HL-60 (cell line): ENCODE data around the gene PRDM16.

Experiments
- DNase-seq, 2 experiments: peaks; one replicate each; pipeline ENCODE4 v3.0.0-alpha.2; 2010 to 2020; ENCODE audit warnings: low read depth in 1 of 2, low spot score in 1 of 2
- H3K27ac ChIP-seq: fragments of 250-450 bp; sonication (Bioruptor Pico); replicated peaks from 2 replicates; pipeline ENCODE4 v1.5.1; 2020; ENCODE audit warnings: mild to moderate bottlenecking, moderate library complexity
- H3K27me3 ChIP-seq: fragments of 250-450 bp; sonication (Bioruptor Pico); 2 replicates; pipeline ENCODE4 v1.5.1; 2021; ENCODE audit warnings: mild to moderate bottlenecking, moderate library complexity; ENCODE audit not compliant: insufficient read depth, poor library complexity, severe bottlenecking
- H3K4me3 ChIP-seq: replicated peaks from 2 replicates; pipeline ENCODE4 v1.5.1; 2011; ENCODE audit warnings: mild to moderate bottlenecking, control low read depth, low read length; ENCODE audit not compliant: insufficient read depth
- GABPA ChIP-seq: IDR thresholded peaks from 2 replicates; pipeline ENCODE4 v1.6.1; 2012; ENCODE audit warnings: low read depth
- POLR2AphosphoS5 ChIP-seq: IDR thresholded peaks from 2 replicates; pipeline ENCODE4 v1.6.1; 2012; ENCODE audit warnings: low read depth
- SPI1 ChIP-seq: IDR thresholded peaks from 2 replicates; pipeline ENCODE4 v1.6.1; 2012; ENCODE audit warnings: low read depth, mild to moderate bottlenecking, borderline replicate concordance
- TF ChIP-seq, protein P1 (sequence below): IDR thresholded peaks from one replicate; pipeline ENCODE4 v1.5.1; 2011; ENCODE audit warnings: low read length, control low read depth, inconsistent platforms; ENCODE audit not compliant: insufficient read depth
- TF ChIP-seq, protein P2 (sequence below): IDR thresholded peaks from 2 replicates; pipeline ENCODE4 v1.6.1; 2012; ENCODE audit warnings: low read depth; ENCODE audit not compliant: insufficient replicate concordance

The PRDM16 gene

DNA sequence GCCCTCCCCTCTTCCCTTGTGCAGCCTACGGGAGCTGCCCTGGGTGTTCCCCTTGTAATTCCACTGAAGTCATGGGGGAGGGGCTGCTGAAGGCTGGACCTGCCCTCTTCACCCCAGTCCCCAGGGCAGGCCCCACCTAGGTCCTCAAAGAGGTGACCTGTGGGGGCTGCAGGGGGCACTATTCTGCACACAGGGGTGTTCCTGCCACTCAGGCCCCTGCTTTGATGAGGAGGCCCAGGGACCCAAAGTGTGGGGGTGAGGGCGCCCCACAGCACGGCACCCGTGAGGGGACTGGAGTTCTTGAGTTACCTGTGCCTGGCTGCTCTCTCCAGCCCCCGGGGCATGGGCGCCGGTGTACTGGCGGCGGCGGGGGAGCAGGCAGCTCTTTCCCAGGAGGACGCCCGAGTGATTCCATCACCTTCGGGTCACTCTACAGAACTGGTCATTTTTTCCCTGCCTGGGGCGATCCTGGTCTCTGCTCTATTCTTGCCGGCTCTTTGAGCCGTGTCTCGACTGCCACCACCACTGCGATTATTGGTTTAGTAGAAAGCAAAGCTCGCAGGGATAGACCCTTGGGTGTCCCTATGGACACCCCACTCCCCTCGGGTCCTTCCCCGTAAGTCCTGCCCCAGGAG is 6.9 kb upstream of the PRDM16 start:
- Histone ChIP-seq H3K4me3 (no peak overlapping the region), H3K27me3 (peaks cover 8% of the 10 kb centered on the region), H3K27ac (no peak overlapping the region)
- TF ChIP-seq SPI1, result no peak
- no peak for TF ChIP-seq POLR2AphosphoS5
- TF ChIP-seq, protein P1, sequence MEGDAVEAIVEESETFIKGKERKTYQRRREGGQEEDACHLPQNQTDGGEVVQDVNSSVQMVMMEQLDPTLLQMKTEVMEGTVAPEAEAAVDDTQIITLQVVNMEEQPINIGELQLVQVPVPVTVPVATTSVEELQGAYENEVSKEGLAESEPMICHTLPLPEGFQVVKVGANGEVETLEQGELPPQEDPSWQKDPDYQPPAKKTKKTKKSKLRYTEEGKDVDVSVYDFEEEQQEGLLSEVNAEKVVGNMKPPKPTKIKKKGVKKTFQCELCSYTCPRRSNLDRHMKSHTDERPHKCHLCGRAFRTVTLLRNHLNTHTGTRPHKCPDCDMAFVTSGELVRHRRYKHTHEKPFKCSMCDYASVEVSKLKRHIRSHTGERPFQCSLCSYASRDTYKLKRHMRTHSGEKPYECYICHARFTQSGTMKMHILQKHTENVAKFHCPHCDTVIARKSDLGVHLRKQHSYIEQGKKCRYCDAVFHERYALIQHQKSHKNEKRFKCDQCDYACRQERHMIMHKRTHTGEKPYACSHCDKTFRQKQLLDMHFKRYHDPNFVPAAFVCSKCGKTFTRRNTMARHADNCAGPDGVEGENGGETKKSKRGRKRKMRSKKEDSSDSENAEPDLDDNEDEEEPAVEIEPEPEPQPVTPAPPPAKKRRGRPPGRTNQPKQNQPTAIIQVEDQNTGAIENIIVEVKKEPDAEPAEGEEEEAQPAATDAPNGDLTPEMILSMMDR, result no peak
- TF ChIP-seq, protein P2, sequence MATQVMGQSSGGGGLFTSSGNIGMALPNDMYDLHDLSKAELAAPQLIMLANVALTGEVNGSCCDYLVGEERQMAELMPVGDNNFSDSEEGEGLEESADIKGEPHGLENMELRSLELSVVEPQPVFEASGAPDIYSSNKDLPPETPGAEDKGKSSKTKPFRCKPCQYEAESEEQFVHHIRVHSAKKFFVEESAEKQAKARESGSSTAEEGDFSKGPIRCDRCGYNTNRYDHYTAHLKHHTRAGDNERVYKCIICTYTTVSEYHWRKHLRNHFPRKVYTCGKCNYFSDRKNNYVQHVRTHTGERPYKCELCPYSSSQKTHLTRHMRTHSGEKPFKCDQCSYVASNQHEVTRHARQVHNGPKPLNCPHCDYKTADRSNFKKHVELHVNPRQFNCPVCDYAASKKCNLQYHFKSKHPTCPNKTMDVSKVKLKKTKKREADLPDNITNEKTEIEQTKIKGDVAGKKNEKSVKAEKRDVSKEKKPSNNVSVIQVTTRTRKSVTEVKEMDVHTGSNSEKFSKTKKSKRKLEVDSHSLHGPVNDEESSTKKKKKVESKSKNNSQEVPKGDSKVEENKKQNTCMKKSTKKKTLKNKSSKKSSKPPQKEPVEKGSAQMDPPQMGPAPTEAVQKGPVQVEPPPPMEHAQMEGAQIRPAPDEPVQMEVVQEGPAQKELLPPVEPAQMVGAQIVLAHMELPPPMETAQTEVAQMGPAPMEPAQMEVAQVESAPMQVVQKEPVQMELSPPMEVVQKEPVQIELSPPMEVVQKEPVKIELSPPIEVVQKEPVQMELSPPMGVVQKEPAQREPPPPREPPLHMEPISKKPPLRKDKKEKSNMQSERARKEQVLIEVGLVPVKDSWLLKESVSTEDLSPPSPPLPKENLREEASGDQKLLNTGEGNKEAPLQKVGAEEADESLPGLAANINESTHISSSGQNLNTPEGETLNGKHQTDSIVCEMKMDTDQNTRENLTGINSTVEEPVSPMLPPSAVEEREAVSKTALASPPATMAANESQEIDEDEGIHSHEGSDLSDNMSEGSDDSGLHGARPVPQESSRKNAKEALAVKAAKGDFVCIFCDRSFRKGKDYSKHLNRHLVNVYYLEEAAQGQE, result no peak
- no peak for TF ChIP-seq GABPA
- no peak for DNase-seq

DNA sequence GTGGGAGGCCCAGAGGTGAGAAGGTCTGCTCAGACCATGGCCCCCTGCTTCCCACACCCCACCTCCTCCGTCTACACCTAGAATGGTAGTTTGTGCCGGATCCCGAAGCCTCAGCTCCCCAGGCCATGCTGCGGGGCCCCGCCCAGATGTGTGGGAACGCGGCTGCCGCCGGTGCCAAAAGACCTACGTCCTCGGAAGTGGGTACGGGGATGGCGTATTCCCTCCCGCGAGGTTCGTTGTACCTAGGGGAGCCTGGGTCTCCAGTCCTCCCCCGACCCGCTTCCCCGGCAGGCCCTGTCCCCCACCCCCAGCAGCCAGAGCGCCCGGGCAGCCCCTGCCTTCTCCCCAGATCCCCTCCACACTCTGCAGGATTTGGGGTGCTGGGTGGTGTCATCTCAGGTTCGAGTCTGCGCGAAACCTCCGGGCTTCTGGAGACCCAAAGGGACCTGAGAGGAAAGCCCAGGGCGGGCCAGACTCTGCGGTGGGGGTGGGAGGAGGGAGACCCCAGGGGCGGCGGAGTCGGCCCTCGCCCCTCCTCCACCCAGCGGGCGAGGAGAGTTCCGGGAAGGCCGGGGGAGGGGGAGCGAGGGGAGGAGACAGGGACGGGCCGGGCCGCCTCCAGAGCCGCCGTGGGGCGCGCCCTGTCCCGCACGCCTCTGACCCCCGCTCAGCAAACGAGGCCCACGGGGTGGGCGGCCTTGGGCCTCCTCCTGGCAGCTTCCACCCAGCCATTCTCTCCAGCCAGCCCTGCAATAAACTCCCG is 6.2 kb upstream of the PRDM16 start:
- Histone ChIP-seq H3K4me3 (no peak overlapping the region), H3K27me3 (peaks cover 15% of the 10 kb centered on the region), H3K27ac (no peak overlapping the region)
- TF ChIP-seq, protein P2, result no peak
- TF ChIP-seq SPI1 (no peak), POLR2AphosphoS5 (no peak), GABPA (no peak)
- TF ChIP-seq, protein P1, result no peak
- DNase-seq, result no peak

DNA sequence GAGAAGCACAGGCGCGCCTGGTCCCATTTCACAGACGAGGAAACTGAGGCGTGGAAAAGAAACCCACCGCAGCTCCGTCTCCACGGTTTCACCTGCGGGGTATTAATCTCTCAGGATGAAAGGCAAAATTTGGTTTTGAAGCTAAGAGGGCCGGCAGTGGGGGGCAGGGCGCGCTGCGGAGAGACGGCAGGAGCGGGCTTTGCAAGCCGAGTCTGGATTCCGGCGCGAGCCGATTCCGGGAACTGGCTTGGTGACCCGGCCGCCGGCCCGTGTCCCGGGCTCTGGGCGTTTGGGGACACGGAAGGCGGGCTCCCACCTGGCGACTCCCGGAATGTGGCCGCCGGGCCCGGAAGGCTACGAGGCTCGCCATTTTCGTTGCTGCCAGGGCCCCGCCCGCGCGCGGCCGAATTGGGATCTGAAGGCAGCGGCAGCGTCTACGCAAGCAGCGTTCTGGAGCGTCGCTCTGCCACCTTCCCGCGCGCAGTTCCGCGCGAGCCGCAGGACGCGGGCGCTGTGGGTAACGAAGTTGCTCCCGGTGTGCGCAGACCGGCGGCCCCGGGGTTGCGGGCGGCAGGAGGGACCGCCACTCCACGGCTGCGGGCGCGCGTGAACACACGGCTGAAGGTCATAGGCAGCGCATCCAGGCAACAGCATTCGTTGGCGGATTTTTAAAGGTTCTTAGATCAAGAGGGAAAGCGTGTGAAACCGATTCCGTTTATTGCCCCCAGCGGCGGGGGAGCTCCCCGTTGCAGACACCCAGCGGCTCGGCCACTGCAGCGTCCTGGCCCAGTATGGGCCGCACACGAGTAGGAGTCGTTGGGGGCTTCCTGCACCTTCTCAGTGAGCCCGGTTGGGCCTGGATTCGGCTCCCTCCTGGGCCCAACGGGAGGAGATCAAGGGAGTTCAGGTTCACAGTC is 5.4 kb upstream of the PRDM16 start:
- H3K27ac ChIP-seq, result no peak overlapping the region
- no peak overlapping the region for H3K4me3 ChIP-seq
- DNase-seq, result no peak
- TF ChIP-seq POLR2AphosphoS5 (no peak), SPI1 (no peak), GABPA (no peak)
- TF ChIP-seq, protein P2, result no peak
- TF ChIP-seq, protein P1, result no peak
- H3K27me3 ChIP-seq, result peaks cover 19% of the 10 kb centered on the region
